ENCODE results near the gene PPP1R1B. TPM values are rescaled to one million over a fixed set of nuclear protein-coding genes. Genes with fewer than 3 reads are reported as not detected.

PPP1R1B gene
- total and polyA plus RNA-seq, 2 donors (not counting 1 experiment from before 2014, with no cell fraction given): not detected

GRCh38 chr17:39676198-39676819 lies 49.6 kb downstream of the PPP1R1B start:
- ChIA-PET POLR2A (interaction anchor here (0.5 to 2.8 kb wide), 5 partner anchors 11 to 54 kb away, joined by 3 to 14 read pairs (median 8); partner anchors contain the start of genes MIEN1, PGAP3 and TCAP), CTCF (interaction anchor here (1.0 to 7.6 kb wide), 10 partner anchors 6 to 197 kb away, joined by 4 to 48 read pairs (median 6); partner anchors contain the start of genes PGAP3 and PNMT)
- Histone ChIP-seq H3K9me3 (ENCODE audit: control extremely low read depth in 1 of 3, control insufficient read depth in 2 of 3, insufficient read depth in 1 of 3, low read length in 2 of 3) (peaks cover 0 to 3% (median 0%) of the 10 kb centered on the region in 3 donors), H3K27ac (ENCODE audit: low read length in 2 of 2) (peak overlapping the region; percentile 65 to 94), H3K27me3 (replicated peaks in 1 of 4; ENCODE audit: control extremely low read depth in 1 of 4, control insufficient read depth in 3 of 4, insufficient read depth in 4 of 4, low read length in 3 of 4) (peaks cover 0 to 3% (median 0%) of the 10 kb centered on the region in 4 experiments), H3K9ac (ENCODE audit: low read length) (no peak overlapping the region), H3K36me3 (replicated peaks in 1 of 2; ENCODE audit: control extremely low read depth in 1 of 2, control insufficient read depth in 1 of 2, extremely low read depth in 1 of 2, insufficient read depth in 2 of 2, low read length in 1 of 2) (peaks cover 0 to 5% of the 10 kb centered on the region in 2 experiments), H3K4me1 (ENCODE audit: control insufficient read depth in 2 of 2, insufficient read depth in 2 of 2, low read length in 2 of 2) (peaks cover 79 to 96% of the 10 kb centered on the region in 2 donors), H2AFZ (ENCODE audit: insufficient read depth, low read depth, low read length, poor library complexity, severe bottlenecking) (peak overlapping the region; percentile 41), H3K4me3 (ENCODE audit: control extremely low read depth in 1 of 5, extremely low read depth in 1 of 5, insufficient read depth in 1 of 5, low read depth in 2 of 5, low read length in 4 of 5) (no peak overlapping the region), H3K4me2 (replicated peaks; ENCODE audit: low read depth, low read length, poor library complexity, severe bottlenecking) (peak overlapping the region; percentile 59), H4K20me1 (ENCODE audit: control insufficient read depth, insufficient read depth, low read length, poor library complexity, severe bottlenecking) (no peaks in the 10 kb centered on the region), H3K79me2 (ENCODE audit: control insufficient read depth, insufficient read depth, low read length) (no peaks in the 10 kb centered on the region)
- DNase-seq (peak; percentile 69), ATAC-seq (ENCODE audit: low read depth) (peak; percentile 61)
- Mint-ChIP-seq H3K27me3 (no peaks in the 10 kb centered on the region), H3K27ac (peak overlapping the region; percentile 98), H3K9me3 (ENCODE audit: insufficient read depth) (no peaks in the 10 kb centered on the region), H3K4me3 (peak overlapping the region; percentile 68), H3K4me1 (peaks cover 85% of the 10 kb centered on the region)
- intact Hi-C loops (cut with micrococcal nuclease): loop anchor here (5.0 kb wide), 1 partner anchor 76 kb away; no protein-coding TSS in a partner anchor
- TF ChIP-seq CTCF (IDR thresholded peaks at IDR 0.05) (no peak), EZH2 (IDR thresholded peaks at IDR 0.05; ENCODE audit: borderline replicate concordance, insufficient read depth, low read depth, low read length, poor library complexity, severe bottlenecking) (no peak)
- WGBS (ENCODE audit: insufficient coverage): 39% methylated on average over 3 of the region's 7 CpGs

GRCh38 chr17:39677072-39677471 lies 50.3 kb downstream of the PPP1R1B start:
- H3K4me3 Mint-ChIP-seq: peak overlapping the region; percentile 68
- intact Hi-C loops (cut with micrococcal nuclease): loop anchor here (5.0 kb wide), 1 partner anchor 75 kb away; no protein-coding TSS in a partner anchor
- CTCF ChIA-PET: interaction anchor here (1.3 to 7.6 kb wide), 7 partner anchors 7 to 55 kb away, joined by 4 to 48 read pairs (median 14); partner anchors contain the start of gene PNMT

More at GRCh38 chr17:39677072-39677471, 50.3 kb downstream of the PPP1R1B start:
- DNase-seq (no peak), ATAC-seq (ENCODE audit: low read depth) (no peak)
- Histone ChIP-seq H3K9ac (ENCODE audit: low read length) (no peak overlapping the region), H3K9me3 (ENCODE audit: control extremely low read depth in 1 of 3, control insufficient read depth in 2 of 3, insufficient read depth in 1 of 3, low read length in 2 of 3) (peaks cover 0 to 3% (median 0%) of the 10 kb centered on the region in 3 donors), H3K27ac (ENCODE audit: low read length in 2 of 2) (peak overlapping the region; percentile 65 to 94), H3K36me3 (replicated peaks in 1 of 2; ENCODE audit: control extremely low read depth in 1 of 2, control insufficient read depth in 1 of 2, extremely low read depth in 1 of 2, insufficient read depth in 2 of 2, low read length in 1 of 2) (peaks cover 0 to 5% of the 10 kb centered on the region in 2 experiments), H3K4me3 (ENCODE audit: control extremely low read depth in 1 of 5, extremely low read depth in 1 of 5, insufficient read depth in 1 of 5, low read depth in 2 of 5, low read length in 4 of 5) (no peak overlapping the region), H3K27me3 (replicated peaks in 1 of 4; ENCODE audit: control extremely low read depth in 1 of 4, control insufficient read depth in 3 of 4, insufficient read depth in 4 of 4, low read length in 3 of 4) (no peaks in the 10 kb centered on the region), H3K79me2 (ENCODE audit: control insufficient read depth, insufficient read depth, low read length) (no peaks in the 10 kb centered on the region), H3K4me2 (replicated peaks; ENCODE audit: low read depth, low read length, poor library complexity, severe bottlenecking) (peak overlapping the region; percentile 59), H3K4me1 (ENCODE audit: control insufficient read depth in 2 of 2, insufficient read depth in 2 of 2, low read length in 2 of 2) (peaks cover 75 to 88% of the 10 kb centered on the region in 2 donors), H4K20me1 (ENCODE audit: control insufficient read depth, insufficient read depth, low read length, poor library complexity, severe bottlenecking) (no peaks in the 10 kb centered on the region), H2AFZ (ENCODE audit: insufficient read depth, low read depth, low read length, poor library complexity, severe bottlenecking) (no peak overlapping the region)
- no peaks in the 10 kb centered on the region for H3K9me3 Mint-ChIP-seq (ENCODE audit: insufficient read depth)
- POLR2A ChIA-PET: interaction anchor here (2.0 to 3.6 kb wide), 3 partner anchors 10 to 53 kb away, joined by 7 to 11 read pairs (median 8); partner anchors contain the start of genes MIEN1 and PGAP3
- peak overlapping the region; percentile 98 for H3K27ac Mint-ChIP-seq
- TF ChIP-seq CTCF (IDR thresholded peaks at IDR 0.05): no peak
- no peak for TF ChIP-seq EZH2 (IDR thresholded peaks at IDR 0.05; ENCODE audit: borderline replicate concordance, insufficient read depth, low read depth, low read length, poor library complexity, severe bottlenecking)
- WGBS (ENCODE audit: insufficient coverage): 72% methylated on average over 5 of the region's 8 CpGs
- H3K4me1 Mint-ChIP-seq: peaks cover 81% of the 10 kb centered on the region
- H3K27me3 Mint-ChIP-seq: no peaks in the 10 kb centered on the region

All from B cell (primary cell).